NCI-H446 (cell line): ENCODE measurements around the gene DBI.

Source experiments
- DNase-seq, 2 experiments: peaks; one replicate each; lab custom pipeline; 2025; lab: John Stamatoyannopoulos, UW

DBI gene

DNA sequence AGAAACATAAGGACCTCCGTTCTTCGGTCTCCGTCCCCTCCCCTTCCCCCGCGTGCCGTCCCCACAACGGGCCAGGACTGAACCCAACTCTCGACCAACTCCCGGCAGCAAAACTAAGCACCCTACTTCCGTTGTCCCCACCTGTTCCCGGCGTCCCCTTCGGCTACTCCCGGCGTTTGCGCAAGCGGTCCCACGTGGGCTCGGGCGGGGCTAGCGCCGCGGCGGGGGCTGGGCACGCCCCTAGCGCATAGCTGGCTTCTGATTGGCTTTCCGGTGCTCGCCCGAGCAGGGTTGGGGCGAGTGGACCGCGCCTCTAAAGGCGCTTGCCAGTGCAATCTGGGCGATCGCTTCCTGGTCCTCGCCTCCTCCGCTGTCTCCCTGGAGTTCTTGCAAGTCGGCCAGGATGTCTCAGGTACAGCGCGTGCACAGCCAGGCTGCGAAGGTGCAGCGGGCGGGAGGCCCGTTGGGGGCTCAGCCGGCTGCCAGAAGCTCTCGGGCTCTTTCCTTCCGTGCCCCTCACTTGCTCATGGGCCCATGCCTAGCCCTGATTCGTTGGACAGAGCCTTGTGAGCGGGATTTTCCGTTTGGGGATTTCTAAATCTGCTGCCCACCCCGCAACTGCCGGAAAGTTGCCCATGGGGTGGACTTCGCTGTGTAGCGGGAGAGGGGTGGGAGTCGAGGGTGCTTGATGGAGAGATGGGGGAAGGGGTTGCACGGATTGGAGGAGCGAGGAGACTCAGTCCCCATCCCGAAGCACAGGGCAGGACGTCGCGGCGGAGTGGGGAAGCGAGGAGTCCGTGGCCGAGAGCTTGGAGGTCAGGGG lies at the start of gene DBI, which contains the start of gene C2orf76:
Gene DBI, plus strand, starts transcription at position 329 of the 823 bp plus-strand sequence. Its CDS starts 75 bp downstream, at position 404.
Gene C2orf76, minus strand, starts transcription at position 186 of the 823 bp plus-strand sequence. CDS start 26,875 bp downstream, outside the sequence.
- peak; percentile 86 to 97 for DNase-seq

DNA sequence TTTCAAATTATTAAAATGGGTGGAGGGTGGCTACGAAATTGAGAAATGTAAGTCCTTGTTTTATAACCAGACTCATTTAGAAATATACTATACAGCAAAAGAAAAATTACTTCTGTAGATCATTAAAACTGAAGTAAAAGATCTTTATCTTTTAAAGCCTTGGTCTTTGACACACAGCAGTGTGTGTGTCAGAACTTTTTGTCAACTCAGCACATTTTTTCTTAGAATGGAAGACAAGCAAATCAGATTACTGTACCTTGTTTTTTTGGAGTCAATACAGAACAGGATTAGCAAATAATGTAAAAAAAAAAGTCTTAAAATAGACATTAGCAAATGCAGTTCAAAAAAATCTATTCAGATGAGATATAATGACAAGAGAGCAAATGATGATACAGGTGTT lies 49.2 kb upstream of the DBI start:
- DNase-seq = no peak

DNA sequence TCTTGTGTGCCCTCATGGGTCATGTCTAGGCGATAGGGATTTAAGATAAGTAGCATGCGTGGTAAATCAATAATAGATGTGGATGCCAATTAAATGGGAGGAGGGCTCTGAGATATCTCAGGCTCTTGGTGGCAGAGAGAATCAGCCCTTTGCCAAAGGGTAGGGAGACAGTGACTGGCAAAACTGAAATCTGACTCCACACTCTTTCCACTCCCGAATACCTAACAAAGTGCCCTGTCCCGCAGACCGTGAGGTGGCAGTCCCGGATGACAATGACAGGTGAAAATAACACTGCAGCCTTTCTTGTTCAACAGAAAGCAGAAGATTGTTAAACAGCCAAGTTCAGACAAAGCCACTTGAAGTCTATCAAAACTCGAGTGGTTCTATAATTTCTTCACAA lies 47.2 kb upstream of the DBI start:
- DNase-seq = no peak

DNA sequence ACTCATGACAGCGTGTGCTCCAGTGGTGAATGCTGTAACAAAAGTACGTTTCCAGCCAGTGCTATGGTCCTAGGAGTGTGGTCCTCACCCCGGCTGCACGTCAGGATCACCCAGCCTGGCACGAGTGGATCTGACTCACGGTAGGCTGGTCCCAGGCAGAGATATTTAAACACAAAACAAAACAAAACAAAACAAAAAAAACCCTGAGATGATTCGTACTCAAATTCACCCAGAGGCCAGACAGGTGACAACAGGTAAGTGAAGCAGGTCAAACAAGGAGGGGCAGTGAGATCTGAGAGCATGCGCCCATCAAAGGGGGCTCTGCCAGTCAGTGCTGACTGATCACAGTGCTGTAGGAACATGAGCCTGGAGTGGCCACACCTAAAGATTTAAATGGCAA lies 43.3 kb upstream of the DBI start:
- no peak for DNase-seq

DNA sequence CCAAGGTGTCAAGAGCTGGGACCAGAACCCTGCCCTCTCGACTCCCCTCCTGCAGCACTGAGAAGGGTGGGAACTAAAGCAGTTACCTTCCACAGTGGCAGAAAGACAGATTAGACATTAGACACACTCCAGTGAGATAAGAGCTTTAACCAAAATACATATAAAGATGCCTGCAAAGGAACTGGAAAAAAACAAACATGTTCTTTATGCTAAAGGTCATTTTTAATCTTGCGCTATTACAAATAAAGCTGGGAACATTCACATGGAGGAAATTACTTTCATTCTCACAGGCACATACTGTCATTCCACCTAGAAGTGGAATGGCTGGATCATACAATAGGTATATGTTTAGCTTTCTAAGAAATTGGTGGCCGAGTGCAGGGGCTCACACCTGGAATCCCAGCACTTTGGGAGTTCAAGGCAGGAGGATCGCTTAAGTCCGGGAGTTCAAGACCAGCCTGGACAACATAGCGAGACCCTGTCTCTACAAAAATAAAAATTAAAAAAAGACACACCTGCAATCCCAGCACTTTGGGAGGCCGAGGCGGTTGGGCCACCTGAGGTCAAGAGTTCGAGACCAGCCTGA lies 42.0 kb upstream of the DBI start:
- no peak for DNase-seq

DNA sequence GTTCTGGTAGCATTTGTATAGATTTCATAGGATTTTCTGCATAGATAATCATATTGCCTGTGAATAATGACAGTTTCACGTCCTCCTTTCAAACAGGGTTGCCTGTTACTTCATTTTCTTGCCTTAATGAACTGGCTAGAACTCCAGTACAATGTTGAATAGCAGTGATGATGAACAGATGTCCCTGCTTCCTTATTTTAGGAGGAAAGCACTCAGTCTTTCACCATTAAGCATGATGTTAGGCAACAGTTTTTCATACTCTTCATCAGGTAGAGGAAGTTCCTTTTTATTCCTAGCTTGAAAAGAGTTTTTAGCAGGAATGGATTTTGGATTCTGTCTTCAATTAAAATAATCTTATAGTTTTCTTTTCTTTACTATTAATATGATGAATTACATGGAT lies 39.8 kb upstream of the DBI start:
- no peak for DNase-seq

DNA sequence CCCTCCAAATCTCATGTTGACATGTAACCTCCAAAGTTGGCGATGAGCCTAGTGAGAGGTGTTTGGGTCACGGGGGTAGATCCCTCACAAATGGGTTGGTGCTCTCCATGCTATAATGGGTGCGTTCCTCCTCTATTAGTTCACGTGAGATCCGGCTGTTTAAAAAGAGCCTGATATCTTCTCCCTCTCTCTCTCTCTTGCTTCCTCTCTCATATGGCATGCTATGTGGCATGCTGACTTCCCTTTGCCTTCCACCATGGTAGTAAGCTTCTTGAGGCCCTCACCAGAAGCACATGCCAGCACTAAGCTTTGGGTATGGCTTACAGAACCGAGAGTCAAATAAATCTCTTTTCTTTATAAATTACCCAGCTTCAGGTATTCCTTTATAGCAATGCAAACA lies 39.3 kb upstream of the DBI start:
- no peak for DNase-seq

DNA sequence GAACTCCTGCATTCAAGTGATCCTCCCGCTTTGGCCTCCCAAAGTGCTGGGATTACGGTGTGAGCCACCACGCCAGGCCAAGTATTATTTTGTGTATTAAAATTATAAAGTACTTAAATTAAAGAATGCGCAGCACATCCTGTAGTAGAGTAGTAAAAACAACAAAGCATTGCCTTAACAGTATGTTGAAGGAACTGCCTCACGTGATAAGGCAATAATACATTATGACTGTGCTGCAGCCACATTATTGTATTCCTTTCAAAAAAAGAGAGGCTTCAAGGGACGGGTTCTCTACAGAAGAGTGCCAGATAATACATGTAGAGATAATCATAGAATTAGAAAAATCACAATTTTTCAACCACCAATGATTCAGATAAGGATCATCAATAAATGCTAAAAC lies 33.8 kb upstream of the DBI start:
- no peak for DNase-seq

DNA sequence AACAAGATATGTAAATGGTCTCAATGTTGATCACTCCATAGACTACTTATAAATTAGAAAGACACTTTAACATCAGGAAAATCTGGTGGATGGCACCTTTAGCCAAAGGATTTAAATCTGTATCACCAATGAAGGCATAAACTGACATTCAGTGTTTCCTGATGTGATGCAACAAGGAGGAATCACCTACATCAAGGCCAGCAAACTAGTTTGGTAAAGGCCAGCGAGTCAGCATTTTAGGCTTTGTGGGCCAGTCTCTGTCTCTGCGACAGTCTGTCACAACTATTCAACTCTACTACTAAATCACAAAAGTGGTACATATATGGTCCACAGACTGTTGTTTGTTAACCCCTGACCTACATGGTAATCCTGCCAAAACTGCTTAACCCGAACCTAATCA lies 33.4 kb upstream of the DBI start:
- no peak for DNase-seq

DNA sequence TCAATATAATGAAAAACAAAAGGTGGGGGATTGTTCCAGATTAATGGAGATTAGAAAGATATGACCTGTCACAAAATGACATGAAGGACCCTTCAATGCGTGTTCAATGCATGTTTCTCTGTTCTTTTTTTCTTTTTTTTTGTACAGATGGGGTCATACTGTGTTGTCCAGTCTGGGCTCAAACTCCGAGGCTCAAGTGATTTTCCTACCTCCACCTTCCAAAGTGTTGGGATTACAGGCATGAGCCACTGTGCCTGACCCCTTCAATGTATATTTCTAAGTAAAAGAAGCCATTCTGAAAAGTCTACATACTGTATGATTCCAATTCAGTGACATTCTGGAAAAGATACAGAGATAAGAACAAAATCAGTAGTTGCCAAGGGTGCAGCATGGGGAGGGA lies 32.9 kb upstream of the DBI start:
- DNase-seq = no peak

DNA sequence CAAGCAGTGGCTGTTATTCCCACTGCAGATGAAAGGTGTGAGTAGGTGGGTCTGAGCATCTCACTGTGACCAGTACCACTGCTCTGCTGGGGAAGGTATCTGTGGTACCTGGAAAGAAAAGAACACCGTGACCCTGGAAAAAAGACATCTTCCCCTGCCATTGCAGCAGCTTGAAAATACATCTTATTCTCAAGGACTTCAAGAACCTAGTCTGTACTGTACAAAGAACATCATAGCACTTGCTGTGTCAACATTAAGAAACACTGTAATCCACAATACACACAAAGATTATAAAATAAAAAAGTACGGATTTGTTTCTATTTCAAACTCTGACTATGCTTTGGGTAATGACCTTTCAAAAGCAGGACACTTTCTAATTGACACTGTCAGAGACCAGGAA lies 29.0 kb upstream of the DBI start:
- no peak for DNase-seq

DNA sequence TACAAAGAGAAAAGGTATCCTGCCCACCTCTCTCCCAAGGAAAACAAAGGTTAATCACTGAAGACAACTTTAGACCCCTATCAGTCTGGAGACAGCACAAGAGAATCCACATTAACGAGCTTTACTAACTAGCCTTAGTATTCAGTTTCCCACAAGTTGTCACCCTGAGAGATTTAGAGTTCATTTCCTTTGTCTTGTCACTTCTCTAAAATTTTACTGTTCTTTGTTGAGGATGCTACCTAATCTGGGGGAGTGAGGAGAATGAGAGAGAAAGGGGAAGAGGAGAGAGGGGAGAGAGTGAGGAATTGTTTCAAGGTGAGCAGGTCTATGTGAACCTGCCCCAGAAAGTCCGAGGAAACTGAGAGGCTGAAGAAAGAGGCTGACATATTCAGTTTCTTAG lies 28.5 kb upstream of the DBI start:
- no peak for DNase-seq

DNA sequence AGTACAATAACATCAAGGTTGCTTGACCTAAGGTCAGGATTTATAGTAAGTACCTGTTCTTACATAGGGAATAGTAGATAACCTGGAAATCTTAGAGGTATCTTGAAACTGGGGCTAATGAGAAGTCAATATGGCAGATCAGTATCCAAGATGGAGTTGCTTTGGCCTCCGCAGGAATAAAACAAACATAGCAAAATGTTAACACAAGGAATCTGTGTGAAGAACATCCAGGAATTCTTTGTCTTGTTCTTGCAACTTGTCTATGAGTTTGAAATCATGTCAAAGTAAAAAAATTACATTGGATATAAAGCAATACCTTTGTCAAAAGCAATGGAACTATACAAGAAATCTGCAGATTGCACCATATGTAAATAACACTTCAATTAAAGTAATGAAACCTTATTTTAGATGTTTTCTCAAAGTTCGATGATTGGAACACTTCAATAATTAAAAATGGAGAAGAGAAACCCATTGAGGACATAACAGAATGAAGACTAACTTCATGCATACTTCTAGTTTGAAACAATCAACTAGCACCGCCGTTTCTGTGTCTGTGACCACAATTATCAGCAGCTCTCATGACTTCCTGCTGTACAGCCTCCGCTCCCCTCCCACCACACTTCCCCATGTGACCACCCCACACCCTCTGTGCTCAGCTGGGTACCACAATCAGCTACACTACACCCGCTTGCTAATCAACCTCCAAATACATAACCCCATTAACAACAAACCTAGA lies 27.8 kb upstream of the DBI start:
- no peak for DNase-seq

DNA sequence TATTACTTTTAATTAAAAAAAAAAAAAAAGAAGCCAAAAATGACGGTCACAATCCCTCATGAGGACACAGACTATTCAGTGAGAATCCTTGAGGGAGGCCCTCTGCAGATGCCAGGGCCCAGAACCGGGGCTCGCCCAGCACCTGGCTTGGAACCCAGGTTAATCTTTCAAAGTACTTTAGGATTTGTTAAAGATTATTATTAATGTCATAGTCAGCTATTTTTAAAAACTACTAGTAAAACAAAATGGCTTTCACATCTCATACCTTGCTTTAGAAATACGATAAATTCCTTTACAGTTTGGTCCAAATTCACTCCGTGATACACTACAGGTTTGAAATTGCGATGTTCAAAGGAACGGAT lies 27.2 kb upstream of the DBI start:
- no peak for DNase-seq

DNA sequence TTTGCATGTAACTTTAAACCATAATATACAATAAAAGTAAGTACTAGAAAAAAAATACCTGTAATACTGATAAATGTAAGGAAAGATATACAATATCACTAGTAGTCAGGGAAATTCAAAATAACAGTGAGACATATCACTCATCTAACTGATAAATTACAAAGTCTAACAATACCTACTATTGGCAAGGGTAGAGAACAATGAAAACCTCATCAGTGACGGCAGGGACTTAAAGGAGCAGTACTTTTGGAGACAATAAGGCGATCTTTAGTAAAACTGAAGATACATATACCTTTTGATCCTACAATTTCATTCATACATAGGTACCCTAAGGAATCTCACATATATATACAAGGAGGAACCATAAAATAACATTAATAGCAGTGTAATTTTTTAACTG lies 25.1 kb upstream of the DBI start:
- DNase-seq = no peak

DNA sequence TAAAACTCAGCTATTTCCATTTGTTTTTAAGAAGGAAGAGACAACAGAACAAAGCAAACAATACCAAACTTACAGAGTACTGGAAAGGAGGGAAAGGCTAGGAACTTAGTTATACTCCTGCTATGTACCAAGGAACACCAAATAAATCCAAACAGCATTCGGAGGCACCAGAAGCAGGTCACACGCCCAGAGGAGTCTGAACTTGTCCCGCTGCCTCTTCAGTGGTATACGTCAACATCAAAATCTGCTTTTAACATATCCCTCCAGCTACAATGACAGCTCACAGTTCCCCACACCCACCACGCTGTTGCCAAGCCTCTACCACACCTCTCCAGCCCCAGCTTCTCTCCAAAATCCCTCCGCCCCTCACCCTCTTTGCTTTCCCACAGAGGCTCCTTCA lies 17.5 kb upstream of the DBI start:
- peak in 1 of 2 experiments; percentile 22 for DNase-seq

DNA sequence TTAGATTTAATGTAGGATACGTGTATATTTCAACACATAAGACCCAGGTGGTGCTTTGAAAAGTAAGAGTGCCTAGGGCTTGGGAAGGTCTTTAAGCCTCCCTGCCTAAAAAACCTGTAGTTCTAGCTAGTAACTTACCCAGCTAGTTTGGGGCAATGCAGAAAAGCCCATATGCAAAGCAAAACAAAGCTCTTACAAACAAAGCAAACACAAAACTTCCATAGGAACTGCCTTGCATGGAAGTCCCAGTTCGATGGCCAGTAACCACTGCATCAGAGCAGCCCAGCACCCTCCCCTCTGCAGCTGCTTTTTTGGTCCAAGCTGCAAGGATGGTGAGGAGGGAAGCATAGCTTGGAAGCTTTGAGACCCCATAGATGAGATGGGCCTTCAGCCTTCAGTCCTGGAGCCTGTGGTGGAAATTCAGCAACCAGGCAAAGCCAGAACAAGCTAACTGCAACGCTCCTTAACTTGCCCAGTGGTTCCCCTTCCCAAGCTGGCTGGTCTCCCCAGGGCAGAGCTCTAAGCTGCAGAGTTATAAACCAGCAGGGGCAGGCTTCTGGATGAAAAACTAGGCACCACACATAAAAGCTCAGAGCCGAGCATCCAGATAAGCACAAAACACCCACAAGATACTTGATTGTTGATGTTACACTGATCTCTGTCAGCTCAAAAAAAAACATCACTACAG lies 16.3 kb upstream of the DBI start:
- peak in 1 of 2 experiments; percentile 43 for DNase-seq

DNA sequence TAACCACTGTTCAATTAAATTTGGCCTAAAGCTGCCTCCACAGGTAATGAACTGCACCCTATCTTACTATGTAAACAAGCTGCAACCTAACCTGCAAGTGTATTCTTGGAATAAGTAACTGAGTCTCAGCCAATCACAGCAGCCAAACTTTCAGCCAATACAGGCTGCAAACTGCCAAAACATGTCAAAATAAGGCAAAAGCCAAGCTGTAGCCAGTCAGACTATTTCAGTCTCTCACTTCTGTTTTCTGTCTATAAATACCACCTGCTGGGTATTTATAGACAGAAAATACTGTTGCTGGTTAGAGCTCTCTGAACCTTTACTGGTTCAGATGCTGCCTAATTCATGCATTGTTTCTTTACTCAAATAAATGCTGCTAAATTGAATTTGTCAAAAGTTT lies 14.4 kb upstream of the DBI start:
- peak; percentile 14 to 76 for DNase-seq

DNA sequence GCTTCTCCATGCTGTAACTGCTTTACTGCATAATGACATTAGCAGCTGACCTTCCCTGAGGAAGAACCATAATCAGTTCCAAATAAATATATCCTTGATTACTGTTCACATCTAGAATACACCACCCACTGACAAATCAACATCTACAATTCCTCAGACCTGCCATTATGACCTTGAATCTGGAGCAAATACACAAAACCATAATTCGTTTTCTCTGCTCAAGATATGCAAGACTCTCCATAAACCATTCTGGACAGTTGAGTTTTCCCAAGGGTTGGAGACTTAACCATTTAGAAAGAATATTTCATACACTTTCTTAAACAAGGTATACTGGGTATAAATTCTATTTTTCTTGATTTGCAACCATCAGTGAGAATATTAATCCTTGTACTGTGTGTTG lies 11.9 kb upstream of the DBI start:
- DNase-seq = no peak

DNA sequence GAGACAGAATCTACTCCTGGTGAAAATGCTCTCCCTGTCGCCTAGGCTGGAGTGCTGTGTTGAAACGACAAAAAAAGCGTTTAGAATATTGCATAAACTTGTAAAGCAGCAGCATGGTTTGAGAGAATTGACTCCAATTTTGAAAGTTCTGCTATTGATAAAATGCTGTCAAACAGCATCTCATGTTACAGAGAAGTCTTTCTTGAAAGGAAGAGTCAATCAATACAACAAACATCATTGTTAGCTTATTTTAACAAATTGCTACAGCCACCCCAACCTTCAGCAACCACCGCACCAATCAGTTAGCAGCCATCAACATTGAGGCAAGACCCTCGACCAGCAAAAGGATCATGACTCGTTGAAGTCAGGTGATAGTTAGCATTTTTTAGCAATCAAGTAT lies 7.0 kb upstream of the DBI start:
- no peak for DNase-seq

DNA sequence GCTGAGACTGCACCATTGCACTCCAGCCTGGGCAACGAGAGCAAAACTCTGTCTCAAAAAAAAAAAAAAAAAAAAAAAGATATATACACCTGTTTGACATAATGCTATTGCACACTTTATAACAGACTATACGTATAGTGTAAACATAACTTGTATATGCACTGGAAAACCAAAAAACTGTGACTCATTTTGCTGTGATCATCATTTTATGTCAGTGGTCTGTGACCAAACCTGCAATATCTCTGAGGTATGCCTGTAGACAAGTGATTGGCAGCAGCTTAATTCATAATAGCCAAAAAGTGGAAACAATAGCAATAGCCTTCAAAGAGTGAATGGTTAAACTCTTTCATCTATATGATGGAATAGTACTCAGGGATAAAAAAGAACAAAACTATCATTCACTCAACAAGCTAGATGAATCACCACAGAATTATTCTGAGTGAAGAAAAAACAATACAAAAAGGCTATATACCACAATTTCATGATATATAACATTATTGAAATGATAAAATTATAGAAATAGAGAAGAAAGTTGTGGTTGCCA lies 6.3 kb upstream of the DBI start:
- no peak for DNase-seq

DNA sequence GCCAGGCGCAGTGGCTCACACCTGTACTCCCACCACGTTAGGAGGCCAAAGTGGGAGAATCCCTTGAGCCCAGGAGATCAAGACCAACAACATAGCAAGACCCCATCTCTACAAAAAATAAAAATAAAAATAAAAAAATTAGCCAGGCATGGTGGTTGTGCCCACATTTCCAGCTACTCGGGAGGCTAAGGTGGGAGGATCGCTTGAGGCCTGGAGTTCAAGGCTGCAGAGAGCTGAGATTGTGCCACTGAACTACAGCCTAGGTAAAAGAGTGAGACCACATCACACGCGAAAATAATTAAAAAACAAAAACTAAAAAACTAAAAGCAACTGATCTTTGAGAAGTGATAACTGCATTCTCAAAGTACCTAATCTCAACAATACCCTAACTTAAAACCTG lies 2.0 kb upstream of the DBI start:
- no peak for DNase-seq
